Erythroblast (primary cell): ENCODE results near the gene BSND.

Experiments used
- GATA1 ChIP-seq: IDR thresholded peaks from 2 replicates; pipeline ENCODE4 v1.6.1; 2011; ENCODE audit warnings: low read depth, mild to moderate bottlenecking, control low read depth, low read length, moderate library complexity
- POLR2A ChIP-seq: IDR thresholded peaks from 2 replicates; pipeline ENCODE4 v1.6.1; 2011; ENCODE audit warnings: mild to moderate bottlenecking, low read length

DNA sequence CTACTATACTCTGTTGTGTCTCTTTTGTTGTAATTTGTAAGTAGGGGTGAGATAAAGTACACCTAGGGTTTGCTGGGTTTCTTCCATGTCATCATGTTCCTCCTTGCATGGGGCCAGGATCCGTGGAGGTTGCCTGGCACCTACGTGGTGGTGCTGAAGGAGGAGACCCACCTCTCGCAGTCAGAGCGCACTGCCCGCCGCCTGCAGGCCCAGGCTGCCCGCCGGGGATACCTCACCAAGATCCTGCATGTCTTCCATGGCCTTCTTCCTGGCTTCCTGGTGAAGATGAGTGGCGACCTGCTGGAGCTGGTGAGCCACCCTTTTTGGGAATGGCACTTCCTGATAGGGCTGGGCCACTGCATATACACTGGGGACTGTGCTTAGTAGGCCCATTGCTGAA is 45.0 kb downstream of the BSND start:
- no peak for TF ChIP-seq POLR2A
- no peak for TF ChIP-seq GATA1
